22Rv1 (cell line): ENCODE results near the gene NAV3.
A peak's percentile ranks its signal among the peaks of the same experiment; 100 is the strongest.

Experiments
- H3K27ac ChIP-seq: fragments of 450-650 bp; 2 replicates; pipeline ENCODE4 v1.5.1; 2017
- CTCF ChIP-seq: fragments of 450-650 bp; IDR thresholded peaks from 2 replicates; pipeline ENCODE4 v1.5.1; 2017; ENCODE audit warnings: mild to moderate bottlenecking
- ZFX ChIP-seq: fragments of 450-650 bp; IDR thresholded peaks from 2 replicates; pipeline ENCODE4 v1.6.1; 2017; ENCODE audit warnings: antibody characterized with exemption, borderline replicate concordance

The NAV3 gene

GRCh38 chr12:77818351-77818750 is 12.3 kb upstream of the NAV3 start:
- no peak for TF ChIP-seq CTCF
- TF ChIP-seq ZFX: no peak
- H3K27ac ChIP-seq: no peak overlapping the region

- no peak overlapping the region for H3K27ac ChIP-seq
- TF ChIP-seq CTCF (no peak), ZFX (no peak)
These were observed 8.9 kb upstream of the NAV3 start for GRCh38 chr12:77821699-77822203.

- TF ChIP-seq ZFX: no peak
- no peak for TF ChIP-seq CTCF
- H3K27ac ChIP-seq: no peak overlapping the region
These were observed 2.6 kb downstream of the NAV3 start for GRCh38 chr12:77833329-77833728.

- TF ChIP-seq ZFX (no peak), CTCF (no peak)
- no peak overlapping the region for H3K27ac ChIP-seq
These were observed 3.9 kb downstream of the NAV3 start for GRCh38 chr12:77834618-77835017.

- TF ChIP-seq CTCF: no peak
- no peak for TF ChIP-seq ZFX
- H3K27ac ChIP-seq: peak overlapping the region; percentile 3; the same call in 1 of the 2 replicates
These were observed 5.3 kb downstream of the NAV3 start for GRCh38 chr12:77835969-77836368.

- no peak overlapping the region for H3K27ac ChIP-seq
- TF ChIP-seq CTCF: no peak
These were observed 7.2 kb downstream of the NAV3 start for GRCh38 chr12:77837876-77838291.

- H3K27ac ChIP-seq: no peak overlapping the region
- no peak for TF ChIP-seq ZFX
- no peak for TF ChIP-seq CTCF
These were observed 10.8 kb downstream of the NAV3 start for GRCh38 chr12:77841521-77841920.
